ENCODE results near the gene CHRNA3.

CHRNA3 gene

DNA sequence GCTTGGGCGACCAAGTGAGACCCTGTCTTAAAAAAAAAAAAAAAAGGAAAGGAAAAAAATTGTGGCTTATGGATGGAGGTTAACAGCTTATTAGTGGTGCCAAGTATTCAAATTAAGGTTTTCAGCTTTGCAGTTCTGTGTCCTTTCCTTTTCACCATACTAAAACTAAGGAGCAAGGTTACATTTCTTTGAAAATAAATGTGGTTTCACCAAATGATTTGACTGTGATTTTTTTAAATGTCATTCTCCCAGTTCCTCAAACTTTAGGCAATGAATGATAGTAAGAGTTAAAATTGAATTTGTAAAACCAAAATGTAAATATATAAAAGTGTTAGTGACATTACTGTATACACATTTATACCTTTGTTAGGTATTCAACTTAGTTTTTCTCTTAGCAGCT, 45.9 kb downstream of the CHRNA3 start:
- H3K27ac ChIP-seq (ENCODE audit: extremely low read depth, low read depth, low read length) = no peak overlapping the region
- no peaks in the 10 kb centered on the region; a peak in 1 of 3 replicates for H3K36me3 ChIP-seq (ENCODE audit: control insufficient read depth in 2 of 2, insufficient read depth in 1 of 2, low read length in 2 of 2)
- POLR2A ChIA-PET = interaction anchor here (1.2 to 1.5 kb wide), 2 partner anchors 9 to 276 kb away, joined by 3 to 5 read pairs; partner anchors contain the start of genes CHRNA5 and SKIC8
- TF ChIP-seq PRDM1 (tag by site-specific recombination; IDR thresholded peaks at IDR 0.05) (0 out of 2 replicates have a peak, but pooled peaks have one; percentile 13), ZNF174 (tag by site-specific recombination; IDR thresholded peaks at IDR 0.05) (no peak)
- peaks cover 11% of the 10 kb centered on the region for H3K4me1 ChIP-seq (ENCODE audit: control insufficient read depth, insufficient read depth, low read length)
- H3K9me3 ChIP-seq (ENCODE audit: control insufficient read depth, insufficient read depth, low read depth, low read length) = no peaks in the 10 kb centered on the region
- no peak overlapping the region for H3K4me3 ChIP-seq (ENCODE audit: low read depth, low read length)
- CTCF ChIA-PET = interaction anchor here (0.7 to 2.2 kb wide), 3 partner anchors 10 to 134 kb away, joined by 3 to 12 read pairs (median 4); partner anchors contain the start of gene CHRNA5

DNA sequence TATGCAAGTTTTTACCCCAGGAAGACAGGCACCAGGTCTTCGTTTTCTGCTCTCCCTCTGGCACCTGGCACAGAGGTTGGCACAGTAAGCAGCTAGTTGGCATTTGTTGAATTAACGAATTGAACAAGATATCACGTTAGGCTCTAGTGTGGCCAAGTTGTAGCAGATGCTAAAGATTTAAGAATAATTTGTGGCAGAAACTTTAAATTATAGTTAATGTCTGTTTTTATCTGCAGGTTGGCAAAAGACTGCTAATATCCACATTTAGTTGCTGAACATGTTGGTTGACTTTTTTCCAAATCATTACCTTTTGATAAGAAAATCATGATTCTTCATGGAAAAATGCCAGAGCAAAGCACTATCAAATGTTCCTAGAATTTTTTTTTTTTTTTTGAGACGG, 47.4 kb downstream of the CHRNA3 start:
- TF ChIP-seq ZNF404 (tag by site-specific recombination; IDR thresholded peaks at IDR 0.05) (no peak), ZSCAN16 (tag by site-specific recombination; IDR thresholded peaks at IDR 0.05) (no peak), ZNF707 (tag by site-specific recombination; IDR thresholded peaks at IDR 0.05) (no peak), PRDM1 (tag by site-specific recombination; IDR thresholded peaks at IDR 0.05) (no peak)
- TF ChIP-seq, protein P1, sequence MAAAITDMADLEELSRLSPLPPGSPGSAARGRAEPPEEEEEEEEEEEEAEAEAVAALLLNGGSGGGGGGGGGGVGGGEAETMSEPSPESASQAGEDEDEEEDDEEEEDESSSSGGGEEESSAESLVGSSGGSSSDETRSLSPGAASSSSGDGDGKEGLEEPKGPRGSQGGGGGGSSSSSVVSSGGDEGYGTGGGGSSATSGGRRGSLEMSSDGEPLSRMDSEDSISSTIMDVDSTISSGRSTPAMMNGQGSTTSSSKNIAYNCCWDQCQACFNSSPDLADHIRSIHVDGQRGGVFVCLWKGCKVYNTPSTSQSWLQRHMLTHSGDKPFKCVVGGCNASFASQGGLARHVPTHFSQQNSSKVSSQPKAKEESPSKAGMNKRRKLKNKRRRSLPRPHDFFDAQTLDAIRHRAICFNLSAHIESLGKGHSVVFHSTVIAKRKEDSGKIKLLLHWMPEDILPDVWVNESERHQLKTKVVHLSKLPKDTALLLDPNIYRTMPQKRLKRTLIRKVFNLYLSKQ (tag by site-specific recombination; IDR thresholded peaks at IDR 0.05; ENCODE audit: borderline replicate concordance) = no peak
- TF ChIP-seq, protein P2, sequence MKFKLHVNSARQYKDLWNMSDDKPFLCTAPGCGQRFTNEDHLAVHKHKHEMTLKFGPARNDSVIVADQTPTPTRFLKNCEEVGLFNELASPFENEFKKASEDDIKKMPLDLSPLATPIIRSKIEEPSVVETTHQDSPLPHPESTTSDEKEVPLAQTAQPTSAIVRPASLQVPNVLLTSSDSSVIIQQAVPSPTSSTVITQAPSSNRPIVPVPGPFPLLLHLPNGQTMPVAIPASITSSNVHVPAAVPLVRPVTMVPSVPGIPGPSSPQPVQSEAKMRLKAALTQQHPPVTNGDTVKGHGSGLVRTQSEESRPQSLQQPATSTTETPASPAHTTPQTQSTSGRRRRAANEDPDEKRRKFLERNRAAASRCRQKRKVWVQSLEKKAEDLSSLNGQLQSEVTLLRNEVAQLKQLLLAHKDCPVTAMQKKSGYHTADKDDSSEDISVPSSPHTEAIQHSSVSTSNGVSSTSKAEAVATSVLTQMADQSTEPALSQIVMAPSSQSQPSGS (tag by site-specific recombination; IDR thresholded peaks at IDR 0.05; ENCODE audit: low read depth) = no peak
- POLR2A ChIA-PET = no interaction called here
- no peaks in the 10 kb centered on the region for H3K9me3 ChIP-seq (ENCODE audit: control insufficient read depth, insufficient read depth, low read depth, low read length)

DNA sequence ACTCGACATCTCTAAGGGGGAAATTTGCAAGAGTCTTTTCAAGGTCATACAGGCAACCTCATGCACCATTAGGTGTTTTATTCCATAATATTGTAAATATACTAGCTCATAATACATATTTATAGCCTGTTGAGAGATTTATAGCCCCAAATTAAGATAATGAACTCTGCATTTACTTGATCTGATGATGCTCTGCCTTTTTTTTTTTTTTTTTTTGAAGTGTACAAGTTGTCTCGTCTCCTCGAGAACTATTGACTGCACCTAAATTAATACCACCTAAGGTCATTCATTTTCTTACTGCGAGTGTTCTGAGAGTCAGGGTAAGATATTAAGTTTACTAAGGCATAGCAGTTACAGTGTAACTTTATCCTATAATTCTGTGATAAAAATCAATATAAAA, 49.4 kb downstream of the CHRNA3 start:
- Histone ChIP-seq H3K9me3 (ENCODE audit: control insufficient read depth, insufficient read depth, low read depth, low read length) (no peaks in the 10 kb centered on the region), H3K27ac (ENCODE audit: extremely low read depth, low read depth, low read length) (no peak overlapping the region), H3K36me3 (ENCODE audit: control insufficient read depth in 2 of 2, insufficient read depth in 1 of 2, low read length in 2 of 2) (no peaks in the 10 kb centered on the region), H3K4me3 (ENCODE audit: low read depth, low read length) (no peak overlapping the region), H3K4me1 (ENCODE audit: control insufficient read depth, insufficient read depth, low read length) (peaks cover 11% of the 10 kb centered on the region)
- ChIA-PET POLR2A (no interaction called here), CTCF (interaction anchor here (0.9 kb wide), 1 partner anchor 138 kb away, joined by 6 read pairs; no protein-coding TSS in a partner anchor)
- TF ChIP-seq OVOL3 (tag by site-specific recombination; IDR thresholded peaks at IDR 0.05) (no peak), ZNF221 (tag by site-specific recombination; IDR thresholded peaks at IDR 0.05; ENCODE audit: borderline replicate concordance) (no peak), OSR2 (tag by site-specific recombination; IDR thresholded peaks at IDR 0.05) (peak; percentile 12; the same call in 1 of the 2 replicates), ZNF2 (tag by site-specific recombination; IDR thresholded peaks at IDR 0.05) (peak; percentile 59; the same call in 1 of the 2 replicates), ZNF132 (tag by site-specific recombination; IDR thresholded peaks at IDR 0.05; ENCODE audit: borderline replicate concordance) (no peak), ZNF555 (tag by site-specific recombination; conservative IDR thresholded peaks at IDR 0.05) (no peak), ZNF843 (tag by site-specific recombination; IDR thresholded peaks at IDR 0.05) (0 out of 2 replicates have a peak, but pooled peaks have one; percentile 29), ZNF184 (tag by site-specific recombination; IDR thresholded peaks at IDR 0.05) (no peak), SP2 (tag by site-specific recombination; IDR thresholded peaks at IDR 0.05) (no peak), ZNF239 (tag by site-specific recombination; IDR thresholded peaks at IDR 0.05) (no peak), FEZF1 (tag by site-specific recombination; IDR thresholded peaks at IDR 0.05) (peak; percentile 76), ZNF626 (tag by site-specific recombination; IDR thresholded peaks at IDR 0.05) (no peak), ZEB2 (tag by site-specific recombination; IDR thresholded peaks at IDR 0.05) (peak; percentile 26; the same call in 1 of the 2 replicates), ZNF629 (tag by site-specific recombination; IDR thresholded peaks at IDR 0.05) (0 out of 2 replicates have a peak, but pooled peaks have one; percentile 14), ZNF155 (tag by site-specific recombination; IDR thresholded peaks at IDR 0.05) (no peak), ZNF776 (tag by site-specific recombination; IDR thresholded peaks at IDR 0.05; ENCODE audit: borderline replicate concordance) (no peak), ZNF366 (tag by site-specific recombination; conservative IDR thresholded peaks at IDR 0.05) (no peak)
- TF ChIP-seq, protein P2 (tag by site-specific recombination; IDR thresholded peaks at IDR 0.05; ENCODE audit: low read depth) = no peak
- TF ChIP-seq, protein P3, sequence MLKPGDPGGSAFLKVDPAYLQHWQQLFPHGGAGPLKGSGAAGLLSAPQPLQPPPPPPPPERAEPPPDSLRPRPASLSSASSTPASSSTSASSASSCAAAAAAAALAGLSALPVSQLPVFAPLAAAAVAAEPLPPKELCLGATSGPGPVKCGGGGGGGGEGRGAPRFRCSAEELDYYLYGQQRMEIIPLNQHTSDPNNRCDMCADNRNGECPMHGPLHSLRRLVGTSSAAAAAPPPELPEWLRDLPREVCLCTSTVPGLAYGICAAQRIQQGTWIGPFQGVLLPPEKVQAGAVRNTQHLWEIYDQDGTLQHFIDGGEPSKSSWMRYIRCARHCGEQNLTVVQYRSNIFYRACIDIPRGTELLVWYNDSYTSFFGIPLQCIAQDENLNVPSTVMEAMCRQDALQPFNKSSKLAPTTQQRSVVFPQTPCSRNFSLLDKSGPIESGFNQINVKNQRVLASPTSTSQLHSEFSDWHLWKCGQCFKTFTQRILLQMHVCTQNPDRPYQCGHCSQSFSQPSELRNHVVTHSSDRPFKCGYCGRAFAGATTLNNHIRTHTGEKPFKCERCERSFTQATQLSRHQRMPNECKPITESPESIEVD (tag by site-specific recombination; IDR thresholded peaks at IDR 0.05) = peak; percentile 62

More for the DNA sequence above, 47.4 kb downstream of the CHRNA3 start:
- peaks cover 11% of the 10 kb centered on the region for H3K4me1 ChIP-seq (ENCODE audit: control insufficient read depth, insufficient read depth, low read length)
- no peak overlapping the region for H3K27ac ChIP-seq (ENCODE audit: extremely low read depth, low read depth, low read length)
- H3K36me3 ChIP-seq (ENCODE audit: control insufficient read depth in 2 of 2, insufficient read depth in 1 of 2, low read length in 2 of 2) = no peaks in the 10 kb centered on the region
- CTCF ChIA-PET = interaction anchor here (1.2 kb wide), 1 partner anchor 15 kb away, joined by 3 read pairs; no protein-coding TSS in a partner anchor
- no peak overlapping the region for H3K4me3 ChIP-seq (ENCODE audit: low read depth, low read length)
